Stimulated activated CD4-positive, alpha-beta T cell treated with anti-CD3 and anti-CD28 coated beads, Interleukin-2, amount 100 ng/mL, for 4 hours (primary cell): Measurements from ENCODE around the gene CTIF.

Experiments
- DNase-seq: peaks from one replicate; pipeline ENCODE4 v3.0.0-alpha.2; 2020; ENCODE audit warnings: low read depth

The CTIF gene

DNA sequence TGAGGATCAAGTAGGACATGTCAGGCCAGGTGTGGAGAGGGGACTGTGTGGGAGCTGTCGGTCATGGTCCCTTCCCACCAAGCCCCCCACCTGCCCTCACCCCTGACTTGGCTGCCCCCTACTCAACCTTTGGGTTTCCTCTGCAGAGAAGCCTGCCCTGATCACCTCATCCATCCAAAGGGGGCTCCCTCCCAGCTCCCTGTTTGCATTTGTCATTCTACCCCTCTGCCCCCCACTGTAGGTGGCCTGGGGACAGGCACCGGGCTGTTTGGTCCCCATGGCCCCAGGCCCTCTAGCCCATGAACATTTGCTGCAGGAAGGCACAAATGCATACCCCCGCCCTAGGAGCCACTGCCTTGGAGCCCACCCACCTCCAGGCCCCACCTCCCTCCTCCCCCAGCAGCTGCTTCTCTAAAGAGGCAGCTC lies 296.9 kb downstream of the CTIF start:
- DNase-seq = no peak

DNA sequence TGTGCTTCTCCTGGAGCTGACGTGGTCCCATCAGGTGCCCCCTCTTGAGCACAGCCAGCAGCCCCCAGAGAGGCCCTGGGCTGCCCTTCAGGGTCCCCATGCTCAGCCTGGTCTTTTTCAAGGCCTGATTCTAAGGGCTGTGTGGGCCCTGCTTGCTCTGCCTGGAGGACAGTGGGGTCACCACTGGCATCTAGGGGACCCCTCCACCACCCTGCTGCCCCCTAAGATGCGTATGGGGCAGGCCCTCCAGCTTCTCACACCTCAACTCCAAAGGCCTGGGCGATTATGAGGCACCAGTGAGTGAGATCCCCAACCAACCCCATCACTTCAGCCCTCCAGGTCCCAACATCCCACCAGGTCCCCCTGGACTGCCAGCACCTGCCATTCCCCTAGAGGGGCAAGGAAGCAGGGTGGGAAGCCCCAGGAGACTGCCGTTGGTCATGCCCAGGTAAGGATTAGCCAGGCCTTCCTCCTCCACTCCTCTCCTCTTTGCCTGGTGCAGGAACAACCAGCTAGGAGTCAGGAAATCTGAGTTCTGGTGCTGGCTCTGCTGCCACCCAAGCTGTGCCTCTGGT lies 297.5 kb downstream of the CTIF start:
- DNase-seq = no peak

DNA sequence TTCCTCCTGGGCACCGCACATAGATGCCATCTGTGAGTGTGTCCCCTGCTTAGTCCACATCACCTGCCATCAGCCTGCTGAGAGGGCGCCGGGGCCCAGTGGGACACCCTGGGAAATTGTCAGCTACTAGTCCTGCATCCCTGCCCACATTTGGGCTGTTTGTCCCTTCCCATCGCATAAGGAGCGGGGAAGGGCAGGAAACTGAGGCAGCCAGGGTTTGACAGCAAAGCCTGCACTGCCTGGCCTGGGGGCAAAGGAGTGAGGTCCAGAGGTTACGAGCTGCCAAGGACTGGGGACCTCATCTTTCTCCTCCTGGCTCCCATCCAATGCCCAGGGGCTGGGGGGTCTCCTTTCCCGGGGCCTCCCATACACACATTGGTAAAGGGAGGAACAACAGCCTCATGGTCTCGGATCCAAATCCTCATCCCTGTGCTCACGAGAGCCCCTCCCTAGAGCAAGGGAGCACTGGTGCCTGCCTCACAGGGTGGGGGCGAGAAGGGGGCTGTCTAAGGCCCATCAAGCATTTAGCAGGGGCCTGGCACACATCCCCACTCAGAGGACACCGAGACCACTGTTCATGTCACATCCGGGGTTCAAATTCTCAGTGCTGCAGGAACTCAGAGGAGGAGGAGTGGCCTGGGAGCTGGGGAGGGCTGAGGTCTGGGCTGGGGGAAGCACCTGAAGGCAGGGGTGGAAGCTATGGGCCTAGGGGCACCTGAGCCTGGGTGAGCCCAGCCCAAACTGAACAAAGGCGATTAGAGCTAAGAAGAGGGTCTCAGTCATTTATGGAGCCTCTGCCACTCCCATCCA lies 298.2 kb downstream of the CTIF start:
- DNase-seq = no peak

DNA sequence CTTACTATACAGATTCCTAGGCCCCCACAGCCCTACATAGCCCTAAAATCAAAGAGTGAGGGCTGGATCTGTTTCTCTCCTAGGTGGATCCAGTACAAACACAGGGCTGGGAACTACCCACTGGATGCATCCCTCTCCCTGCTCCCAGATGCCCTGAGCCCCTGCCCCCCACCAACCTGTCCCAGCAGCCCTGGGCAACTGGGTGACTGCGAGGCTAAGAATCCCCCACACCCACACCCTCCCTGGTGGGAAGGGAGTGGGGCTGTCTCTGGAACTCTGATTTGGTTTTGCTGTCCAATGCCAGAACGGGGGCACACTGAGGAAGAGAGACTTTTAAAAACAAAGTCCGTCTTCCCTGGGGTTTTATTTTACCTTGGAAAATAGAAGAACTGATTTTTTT lies 298.8 kb downstream of the CTIF start:
- no peak for DNase-seq

DNA sequence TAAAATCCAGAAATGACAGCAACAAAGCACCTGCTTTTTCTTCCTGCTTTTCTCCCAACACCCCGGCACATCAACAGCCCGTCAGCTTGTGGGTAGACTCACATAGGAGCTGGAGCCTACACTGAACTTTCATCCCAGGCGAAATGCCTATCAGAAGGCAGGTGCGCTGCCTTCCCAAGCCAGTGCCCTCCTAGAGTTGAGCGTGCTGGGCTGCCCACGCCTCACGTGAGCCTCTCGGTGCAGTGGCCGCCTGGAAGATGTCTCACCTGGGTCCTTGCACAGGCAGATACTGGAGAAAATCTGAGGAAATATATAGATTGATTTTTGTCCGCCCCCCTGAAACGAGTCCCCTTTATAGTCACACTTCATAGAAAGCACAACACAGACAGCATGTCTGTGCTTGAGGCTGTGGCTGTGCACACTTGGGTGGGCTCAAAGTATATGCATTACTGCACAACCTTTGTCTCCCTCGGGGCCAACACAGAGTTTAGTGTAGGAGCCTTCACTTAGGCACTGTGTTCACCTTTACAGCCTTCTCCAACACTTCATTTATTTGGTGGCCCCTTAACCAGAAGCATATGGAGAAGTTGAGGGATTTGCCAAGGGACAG lies 299.4 kb downstream of the CTIF start:
- no peak for DNase-seq

DNA sequence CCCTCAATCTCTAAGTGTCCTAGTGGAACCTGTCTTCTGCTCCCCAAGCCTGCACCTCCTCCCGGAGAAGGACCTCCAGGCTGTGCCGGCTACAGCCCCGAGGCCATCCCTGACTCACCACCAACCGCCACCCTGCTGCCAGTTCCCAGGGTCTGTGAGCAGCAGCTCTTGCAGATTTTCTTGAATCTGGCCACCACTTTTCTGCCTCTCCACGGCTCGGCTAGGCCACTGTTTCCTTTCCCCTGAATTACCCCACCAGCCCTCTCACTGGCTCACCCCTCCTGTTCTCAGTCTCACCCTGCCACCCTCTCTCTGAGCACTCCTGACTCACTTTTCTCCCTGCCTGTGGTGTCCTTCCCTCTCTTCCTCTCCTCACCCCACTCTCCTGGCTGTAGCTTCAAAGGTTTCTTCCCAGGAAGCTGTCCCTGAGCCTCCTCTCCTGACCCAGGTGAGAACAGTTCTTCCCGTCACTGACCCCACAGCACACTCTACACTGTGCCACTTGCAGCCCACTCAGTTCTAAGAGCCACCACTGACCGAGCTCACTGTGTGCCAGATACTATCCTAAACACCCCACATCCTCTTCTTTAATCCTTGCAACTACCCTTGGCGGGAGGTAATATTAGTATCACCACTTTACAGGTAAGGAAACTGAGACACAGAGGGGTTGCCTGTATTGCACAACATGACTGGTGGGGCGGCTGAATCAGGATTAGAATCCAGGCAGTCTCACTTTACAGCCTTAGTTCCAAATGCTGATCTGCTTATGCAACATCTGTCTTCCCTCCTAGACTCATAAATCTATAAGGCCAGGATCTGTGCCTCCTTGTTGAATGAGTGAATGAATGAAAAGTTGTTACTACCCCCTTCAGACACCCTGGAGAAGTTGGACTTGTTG lies 300.3 kb downstream of the CTIF start:
- DNase-seq = no peak

DNA sequence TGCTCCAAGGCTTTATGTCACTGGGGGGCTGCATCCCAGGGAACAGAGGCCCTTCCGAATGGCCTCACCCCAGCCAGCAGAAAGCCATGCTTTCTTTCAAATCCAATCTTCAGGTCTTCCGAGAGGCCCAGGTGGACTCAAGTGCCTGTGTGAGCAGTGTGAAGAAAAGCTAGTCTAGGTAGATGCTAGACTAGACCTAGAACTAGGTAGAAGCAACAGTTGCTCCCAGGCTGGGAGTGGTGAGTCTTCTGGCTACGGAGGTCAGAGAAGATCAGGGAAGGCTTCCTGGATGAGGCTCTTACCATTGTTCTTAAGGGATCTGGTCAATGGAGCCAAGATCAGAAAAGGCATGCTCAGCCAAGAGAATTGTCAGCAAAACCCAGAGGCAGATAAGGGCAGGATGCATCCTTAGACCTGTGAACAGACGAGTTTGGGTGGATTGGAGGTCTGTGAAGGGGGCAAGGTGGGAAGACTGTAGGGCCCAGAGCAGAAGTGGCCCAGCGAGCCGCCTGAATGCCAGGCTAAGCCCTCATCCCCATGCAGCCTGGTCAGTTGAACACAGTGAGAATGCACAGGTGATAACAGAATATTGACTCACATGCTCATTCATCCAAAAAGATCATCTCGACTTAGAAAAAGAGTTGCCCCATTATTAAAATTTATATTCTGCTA lies 301.1 kb downstream of the CTIF start:
- no peak for DNase-seq

DNA sequence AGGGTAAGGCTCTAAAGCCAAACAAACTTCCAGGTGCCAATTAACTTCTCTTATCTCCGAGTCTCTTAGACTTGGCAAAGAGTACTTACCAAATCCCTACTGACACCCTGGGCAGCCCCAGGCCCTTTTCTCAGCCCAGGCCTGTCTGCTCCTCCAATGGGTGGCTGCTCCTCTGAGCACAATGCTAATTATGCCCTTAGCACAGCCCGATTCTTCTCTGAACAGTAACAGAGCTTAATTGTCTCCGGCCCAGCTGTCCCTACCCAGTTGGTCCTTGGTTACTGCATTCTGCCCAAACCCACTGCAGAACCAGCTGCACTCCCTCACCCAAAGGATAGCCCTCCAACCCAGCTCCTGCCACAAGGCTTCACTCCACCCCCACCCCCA lies 301.7 kb downstream of the CTIF start:
- DNase-seq = no peak

DNA sequence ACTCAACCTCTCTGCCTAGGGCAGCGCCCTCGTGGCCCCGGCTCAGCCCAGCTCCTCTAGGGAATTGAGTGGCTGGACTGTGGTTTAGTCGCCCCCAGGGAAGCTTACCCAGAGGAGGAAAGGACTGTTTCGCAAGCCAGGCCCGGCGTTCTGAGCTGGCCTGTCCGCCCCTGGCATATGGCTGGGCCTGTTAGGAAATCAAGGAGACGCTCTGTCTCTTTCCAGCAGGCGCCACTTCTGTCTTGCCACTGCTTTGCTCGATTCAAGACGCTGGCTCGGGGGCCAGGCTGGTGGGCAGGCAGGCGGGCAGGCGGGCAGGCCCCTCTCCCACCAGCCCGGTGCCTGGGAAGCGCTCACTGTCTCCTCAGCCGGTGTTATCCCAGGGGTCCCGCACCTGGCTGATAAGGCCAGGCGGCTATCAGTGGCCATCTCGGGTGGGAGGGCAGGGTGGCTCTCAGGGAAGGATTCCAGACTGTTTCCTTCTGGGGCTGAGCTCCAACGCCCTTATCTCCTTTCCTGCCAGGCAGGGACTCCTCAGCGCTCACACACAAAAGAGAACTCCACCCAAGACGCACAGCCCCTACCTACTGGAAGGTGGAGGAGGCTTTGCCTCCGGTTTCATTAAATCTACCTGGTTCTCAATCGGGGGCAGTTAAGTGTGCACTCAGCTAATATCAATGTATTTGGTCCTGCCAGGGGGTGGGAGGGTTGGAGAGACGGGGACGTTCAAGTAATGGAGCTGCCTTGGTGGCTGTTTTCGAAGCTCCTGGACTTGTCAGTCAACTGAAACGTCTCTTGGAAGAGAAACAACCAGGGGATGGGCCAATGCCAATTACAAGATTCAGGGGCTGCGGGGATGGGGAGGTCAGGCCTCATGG lies 302.8 kb downstream of the CTIF start:
- DNase-seq = no peak

DNA sequence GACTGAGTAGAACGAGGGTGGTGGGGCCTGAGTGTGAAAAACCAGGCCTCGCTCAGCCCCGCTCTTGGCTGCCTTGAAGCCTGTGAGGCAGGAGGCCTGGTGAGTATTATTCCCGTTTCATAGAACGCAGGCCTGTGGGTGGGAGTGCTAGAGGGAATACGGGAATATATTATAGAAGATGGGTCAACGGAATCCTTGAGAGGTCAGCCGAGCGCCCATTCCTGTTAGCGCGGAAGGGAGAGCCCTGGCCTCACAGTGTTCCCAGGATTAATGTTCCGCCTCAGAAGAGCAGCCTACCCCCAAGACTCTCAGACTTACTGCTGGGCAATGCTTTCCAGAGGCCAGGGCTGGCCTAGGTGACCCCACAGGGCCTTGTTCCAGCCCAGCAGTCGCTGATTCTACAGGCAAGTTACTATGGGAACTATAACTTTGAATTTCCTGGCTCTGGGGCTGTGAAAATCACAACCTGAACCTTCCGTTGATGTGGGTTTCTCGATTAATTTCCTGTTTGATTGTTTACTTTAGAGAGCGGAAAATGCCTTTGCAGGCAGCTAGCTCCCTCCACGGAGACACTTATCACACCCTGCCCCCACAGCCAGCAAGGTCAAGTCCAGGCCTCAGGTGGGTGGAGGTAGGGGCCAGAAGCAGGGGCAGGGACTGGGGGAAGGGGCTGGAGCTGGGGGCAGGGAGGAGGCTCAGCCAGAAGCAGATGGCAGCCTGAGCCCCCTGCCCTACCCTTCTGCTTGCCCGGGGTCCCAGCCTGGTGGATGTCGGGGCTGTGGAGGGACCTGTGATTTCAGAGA lies 303.6 kb downstream of the CTIF start:
- DNase-seq = no peak

DNA sequence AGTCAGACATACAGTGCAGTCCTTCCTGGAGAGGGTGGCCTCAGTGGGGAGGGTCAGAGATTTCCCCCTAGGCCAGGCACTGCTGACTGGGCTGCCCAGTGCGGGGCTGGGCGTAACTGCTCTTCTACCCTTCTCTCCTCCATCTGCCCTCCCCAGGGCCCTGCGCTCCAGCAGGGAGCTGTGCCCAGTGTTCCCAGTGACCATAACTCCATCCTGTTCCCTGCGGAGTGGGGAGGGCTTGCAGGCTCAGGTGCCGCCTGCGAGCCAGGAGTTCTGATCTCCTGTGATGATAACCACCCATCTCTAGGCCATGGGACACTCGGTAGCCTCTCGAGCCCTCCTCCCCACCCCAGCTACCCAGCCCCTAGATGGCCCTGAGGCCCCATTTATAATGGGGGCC lies 304.3 kb downstream of the CTIF start:
- no peak for DNase-seq

DNA sequence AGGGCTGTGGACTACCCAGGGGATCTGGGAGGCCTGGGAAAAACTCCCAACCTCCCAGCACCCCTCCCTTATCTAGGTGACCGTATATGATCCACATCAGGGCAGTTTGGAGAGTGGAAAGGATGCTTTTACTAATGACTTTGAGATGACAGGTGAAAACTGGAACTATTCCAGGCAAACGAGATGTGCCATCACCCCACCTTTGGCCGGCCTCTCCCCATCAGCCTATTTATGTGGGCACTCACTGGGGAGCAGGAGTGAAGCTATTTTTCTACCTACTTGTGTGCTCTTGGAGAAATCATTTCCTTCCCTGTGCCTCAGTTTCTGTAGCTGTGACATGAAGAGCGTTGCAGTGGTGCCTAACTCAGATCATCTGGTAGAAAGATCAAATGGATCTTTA lies 304.8 kb downstream of the CTIF start:
- DNase-seq = no peak

DNA sequence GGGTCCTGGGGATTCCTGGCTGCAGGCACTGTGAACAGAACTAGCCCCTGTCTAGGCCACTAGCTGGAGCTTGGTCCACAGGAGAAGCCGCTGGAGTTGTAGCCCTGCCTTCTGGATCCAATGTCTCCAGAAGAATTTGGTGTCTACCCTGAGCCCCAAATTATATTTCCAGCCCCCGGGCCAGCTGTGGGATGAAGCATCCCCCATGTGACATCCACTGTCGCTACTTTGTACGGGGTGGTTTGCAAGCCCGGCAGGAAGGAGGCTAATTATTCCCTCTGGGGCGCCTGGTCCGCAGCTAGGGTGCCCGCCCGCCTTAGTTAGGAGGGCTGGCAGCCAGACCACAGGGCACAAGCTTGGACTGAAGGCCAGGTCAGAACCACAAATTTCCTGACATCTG lies 305.4 kb downstream of the CTIF start:
- no peak for DNase-seq

DNA sequence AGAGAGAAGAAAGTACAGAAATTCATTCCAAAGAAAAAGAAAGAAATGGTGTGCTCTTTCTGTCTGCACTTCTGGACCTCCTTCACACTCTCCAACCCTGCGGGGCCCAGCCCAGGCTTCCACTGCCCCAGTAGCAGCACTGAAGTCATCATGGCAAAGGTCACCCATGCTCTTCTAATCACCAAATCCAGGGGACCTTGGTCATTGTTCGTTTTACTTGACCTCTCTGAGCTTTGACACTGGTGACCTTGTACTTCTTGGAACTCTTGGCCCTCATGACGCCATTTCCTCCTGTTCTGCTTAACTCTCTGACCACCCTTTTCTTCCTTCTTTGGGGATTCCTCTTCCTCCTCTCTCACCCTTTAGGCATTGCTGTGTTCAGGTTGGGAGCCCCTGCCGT lies 306.3 kb downstream of the CTIF start:
- DNase-seq = no peak

DNA sequence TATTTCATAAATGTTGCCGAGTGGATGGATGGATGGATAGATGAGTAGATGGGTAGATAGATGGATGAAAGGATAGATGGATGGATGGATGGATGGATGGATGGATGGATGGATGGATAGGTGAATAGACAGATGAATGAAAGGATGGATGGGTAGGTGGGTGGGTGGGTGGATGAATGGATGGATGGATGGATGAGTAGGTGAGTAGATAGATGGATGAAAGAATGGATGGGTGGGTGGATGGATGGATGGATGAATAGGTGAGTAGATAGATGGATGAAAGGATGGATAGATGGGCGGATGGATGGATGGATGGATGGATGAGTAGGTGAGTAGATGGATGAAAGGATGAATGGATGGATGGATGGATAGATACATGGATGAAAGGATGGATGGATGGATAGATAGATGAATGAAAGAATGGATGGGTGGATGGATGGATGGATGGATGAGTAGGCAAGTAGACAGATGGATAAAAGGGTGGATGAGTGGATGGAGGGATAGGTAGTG lies 307.6 kb downstream of the CTIF start:
- no peak for DNase-seq

DNA sequence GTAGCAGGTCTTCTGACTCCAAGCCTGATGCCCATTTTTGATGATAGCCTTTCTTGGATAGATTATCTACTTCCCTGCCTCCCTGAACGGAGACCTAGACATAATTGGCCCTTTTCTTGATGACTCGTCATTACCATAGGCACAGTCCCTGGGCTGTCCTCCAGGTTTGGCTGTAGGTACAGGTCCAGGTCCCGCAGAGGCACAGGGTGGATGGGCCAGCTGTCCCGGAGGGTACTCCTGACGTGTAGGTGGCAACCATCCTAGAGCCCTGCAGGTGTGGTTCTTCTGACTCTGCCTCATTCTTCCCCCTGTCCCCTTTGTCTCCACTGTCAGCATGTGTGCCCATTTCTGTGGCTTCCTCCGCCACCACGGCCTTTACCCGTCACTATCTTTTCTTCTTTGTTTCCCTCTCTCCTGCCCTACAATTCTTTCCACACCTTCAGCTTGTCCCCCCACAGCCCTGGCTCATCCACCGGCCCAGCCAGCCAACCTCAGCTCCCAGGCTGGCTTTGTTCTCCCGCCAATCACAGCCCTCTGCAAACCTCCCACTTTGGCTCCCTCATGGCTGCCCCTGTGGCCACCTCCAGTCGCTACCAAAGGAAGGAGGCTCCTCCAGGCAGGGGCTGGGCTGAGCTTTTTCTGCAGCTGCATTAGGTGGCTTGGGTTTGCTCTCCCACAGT lies 309.1 kb downstream of the CTIF start:
- DNase-seq = no peak

DNA sequence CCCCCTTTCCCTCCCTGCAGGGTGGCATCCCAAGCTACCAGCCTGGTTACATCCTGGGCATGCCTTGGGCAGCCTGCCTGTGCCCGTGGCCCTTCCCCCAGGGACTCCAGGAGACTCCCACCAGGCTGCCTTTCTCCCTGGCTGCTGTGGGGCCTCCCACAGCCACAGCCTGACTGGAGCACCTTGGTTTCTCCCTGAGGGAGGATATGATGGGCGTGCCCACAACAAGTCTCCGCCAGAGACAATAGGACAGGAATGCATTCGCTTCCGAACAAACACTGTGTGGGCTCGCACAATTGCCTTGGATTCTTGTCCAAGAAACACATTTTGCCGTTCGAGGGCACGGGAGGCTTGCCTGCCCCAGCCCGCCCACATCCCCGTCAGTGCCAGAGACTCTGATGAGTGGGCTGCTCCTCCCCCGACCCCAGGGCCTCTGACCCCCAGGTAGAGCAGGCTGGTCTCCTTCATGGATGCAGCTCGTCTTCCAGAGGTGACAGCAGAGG lies 309.9 kb downstream of the CTIF start:
- DNase-seq = no peak

DNA sequence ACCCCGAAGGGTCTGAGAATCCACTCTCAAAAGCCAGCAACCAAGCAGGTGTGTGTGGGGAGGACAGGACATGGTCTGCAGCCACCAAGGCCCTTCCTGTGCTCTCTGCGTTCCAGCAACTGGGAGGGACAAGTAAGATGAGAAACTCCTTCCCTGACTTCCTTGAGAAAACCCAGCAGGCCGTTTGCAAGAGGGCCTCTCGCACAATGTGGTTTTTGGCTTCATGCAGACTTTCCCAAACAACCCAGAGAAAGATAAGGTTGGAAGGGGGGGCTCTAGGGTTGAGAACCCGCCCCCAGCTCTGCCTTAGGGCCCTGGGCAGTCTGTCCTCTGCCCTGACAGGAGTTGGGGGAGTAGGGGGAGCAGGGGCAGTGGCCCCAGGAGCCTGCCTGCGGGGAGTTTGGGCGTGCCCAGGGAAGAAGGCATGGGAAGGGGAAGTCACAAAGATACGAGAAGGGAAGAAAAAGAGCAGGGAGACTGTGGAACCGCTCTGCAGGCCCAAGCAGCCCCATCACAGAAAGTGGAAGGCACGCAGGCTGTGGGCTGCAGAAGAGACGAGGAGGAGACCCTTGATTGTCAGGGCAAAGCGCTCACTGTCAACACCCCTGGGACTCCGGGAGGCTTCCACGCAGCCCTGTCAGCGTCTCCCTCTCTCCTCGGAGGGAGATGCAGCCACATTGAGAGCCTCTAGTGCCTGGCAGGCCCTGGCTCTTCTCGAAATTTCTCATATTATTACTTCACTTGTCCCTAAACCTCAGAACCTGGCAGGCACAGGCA lies 312.2 kb downstream of the CTIF start:
- no peak for DNase-seq
